Epithelial cell of proximal tubule (primary cell): ENCODE measurements around the gene GAB2. TPM values are rescaled to one million over a fixed set of nuclear protein-coding genes. Genes with fewer than 3 reads are reported as not detected.
"Not testable (repeated sequence)": the region's sequence is repeated elsewhere in the genome, so short reads cannot be mapped to it uniquely, and the experiment has no call there.

Experiments
- DNase-seq: peaks from one replicate; pipeline ENCODE4 v3.0.0-alpha.2; 2011; ENCODE audit warnings: low read depth
- H3K4me3 ChIP-seq: 2 replicates; pipeline ENCODE4 v1.5.1; 2011; ENCODE audit warnings: low read depth, mild to moderate bottlenecking, low read length
- total RNA-seq: library from RNA; depleted of rRNA; stranded (reverse); fragments of >200 nt; gene quantifications from 2 replicates; pipeline ENCODE4 v1.2.3, GENCODE V29; 2015
- TF ChIP-seq, protein P1 (sequence below): conservative IDR thresholded peaks from 2 replicates; pipeline ENCODE4 v1.5.1; 2012; ENCODE audit warnings: low read depth, mild to moderate bottlenecking, low read length

Gene GAB2
- total RNA-seq, 1 donor from 2014 or later = 15.0 TPM

DNA sequence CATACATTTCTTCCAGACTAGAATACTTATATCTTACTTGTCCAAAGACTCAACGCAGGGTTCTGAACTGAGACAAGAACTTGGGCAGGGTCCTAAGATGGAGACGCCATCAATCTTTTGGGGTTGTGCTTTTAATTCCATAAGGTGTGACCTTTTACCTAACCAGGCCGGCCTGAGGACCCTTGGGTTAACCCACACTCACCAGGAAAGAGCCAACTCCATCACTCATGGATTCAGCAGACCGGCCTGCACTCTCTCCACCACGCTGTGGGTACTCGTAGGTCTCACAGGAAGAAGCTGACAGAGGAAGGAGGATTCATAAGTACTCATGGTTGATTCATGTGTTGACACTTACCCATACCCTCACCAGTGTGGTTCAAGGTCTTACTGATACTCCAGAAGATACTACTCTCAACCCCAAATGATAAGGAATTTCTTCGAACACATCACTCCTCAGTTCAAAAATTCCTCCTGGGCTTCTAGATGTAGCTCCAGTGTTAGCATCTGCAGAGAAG lies 192.7 kb downstream of the GAB2 start:
- no peak for DNase-seq
- TF ChIP-seq, protein P1, sequence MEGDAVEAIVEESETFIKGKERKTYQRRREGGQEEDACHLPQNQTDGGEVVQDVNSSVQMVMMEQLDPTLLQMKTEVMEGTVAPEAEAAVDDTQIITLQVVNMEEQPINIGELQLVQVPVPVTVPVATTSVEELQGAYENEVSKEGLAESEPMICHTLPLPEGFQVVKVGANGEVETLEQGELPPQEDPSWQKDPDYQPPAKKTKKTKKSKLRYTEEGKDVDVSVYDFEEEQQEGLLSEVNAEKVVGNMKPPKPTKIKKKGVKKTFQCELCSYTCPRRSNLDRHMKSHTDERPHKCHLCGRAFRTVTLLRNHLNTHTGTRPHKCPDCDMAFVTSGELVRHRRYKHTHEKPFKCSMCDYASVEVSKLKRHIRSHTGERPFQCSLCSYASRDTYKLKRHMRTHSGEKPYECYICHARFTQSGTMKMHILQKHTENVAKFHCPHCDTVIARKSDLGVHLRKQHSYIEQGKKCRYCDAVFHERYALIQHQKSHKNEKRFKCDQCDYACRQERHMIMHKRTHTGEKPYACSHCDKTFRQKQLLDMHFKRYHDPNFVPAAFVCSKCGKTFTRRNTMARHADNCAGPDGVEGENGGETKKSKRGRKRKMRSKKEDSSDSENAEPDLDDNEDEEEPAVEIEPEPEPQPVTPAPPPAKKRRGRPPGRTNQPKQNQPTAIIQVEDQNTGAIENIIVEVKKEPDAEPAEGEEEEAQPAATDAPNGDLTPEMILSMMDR = no peak
- no peak overlapping the region for H3K4me3 ChIP-seq

DNA sequence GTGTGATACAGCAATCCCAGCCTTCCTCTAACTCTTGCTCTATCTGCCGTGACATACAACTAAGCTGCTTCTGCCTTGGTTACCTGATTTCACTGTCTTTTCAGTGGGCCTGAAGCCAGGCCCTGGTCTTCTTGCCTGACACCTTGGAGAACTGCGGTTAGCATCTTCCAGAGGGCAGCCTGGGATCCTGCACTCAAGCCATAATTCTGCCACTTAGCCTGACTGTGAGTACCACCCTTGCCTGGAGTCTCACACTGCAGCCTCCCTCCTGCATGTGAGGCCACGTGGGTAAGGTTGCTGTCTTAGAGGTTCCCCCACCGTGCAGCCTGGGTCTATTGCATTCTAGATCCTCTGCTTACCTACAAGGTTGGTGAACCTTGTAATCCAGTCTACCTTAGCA lies 193.1 kb downstream of the GAB2 start:
- no peak overlapping the region for H3K4me3 ChIP-seq
- DNase-seq = no peak
- TF ChIP-seq, protein P1 = no peak

DNA sequence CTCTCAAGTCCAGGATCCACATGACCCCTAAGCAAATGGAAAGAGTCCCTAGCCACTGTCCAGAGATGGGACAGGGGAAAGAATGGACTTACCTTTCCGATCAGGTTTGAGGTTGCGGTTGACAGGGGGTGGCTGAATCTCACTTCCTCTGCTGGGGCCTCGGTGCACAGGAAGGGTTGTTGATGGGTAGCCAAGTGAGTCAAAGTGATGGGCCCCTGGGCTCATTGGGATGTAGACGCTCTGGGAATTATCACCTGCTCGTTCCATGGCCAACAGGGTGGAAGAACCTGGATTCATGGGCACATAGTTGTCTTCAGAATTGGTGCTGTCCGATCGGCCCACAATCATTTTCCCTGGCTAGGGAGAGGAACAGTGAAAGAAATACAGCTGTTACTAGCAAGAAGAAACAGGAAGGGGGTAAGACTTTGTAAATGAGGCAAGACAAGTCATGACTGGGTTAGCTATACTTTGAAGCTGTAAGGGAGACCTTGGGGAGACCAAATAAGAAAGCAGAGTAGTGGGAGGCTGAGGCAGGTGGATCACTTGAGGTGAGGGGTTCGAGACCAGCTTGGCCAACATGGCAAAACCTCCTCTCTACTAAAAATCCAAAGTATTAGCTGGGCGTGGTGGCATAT lies 194.2 kb downstream of the GAB2 start:
- TF ChIP-seq, protein P1 = no peak
- H3K4me3 ChIP-seq = no peak overlapping the region
- DNase-seq = no peak

DNA sequence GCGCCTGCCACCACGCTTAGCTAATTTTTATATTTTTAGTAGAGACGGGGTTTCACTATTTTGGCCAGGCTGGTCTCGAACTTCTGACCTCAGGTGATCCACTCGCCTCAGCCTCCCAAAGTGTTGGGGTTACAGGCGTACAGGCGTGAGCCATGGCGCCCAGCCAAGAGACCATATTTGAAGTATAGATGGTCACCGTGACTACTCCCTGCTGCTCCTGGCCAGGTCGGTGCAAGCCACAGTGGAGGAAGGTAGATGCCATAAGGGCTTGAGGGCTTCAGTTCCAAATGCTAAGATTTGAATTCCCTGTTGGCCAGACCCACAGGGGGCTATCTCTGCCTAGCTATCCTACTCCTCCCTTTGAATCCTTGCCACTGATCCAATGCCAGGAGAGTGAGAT lies 194.9 kb downstream of the GAB2 start:
- H3K4me3 ChIP-seq, DNase-seq: not testable (repeated sequence)

DNA sequence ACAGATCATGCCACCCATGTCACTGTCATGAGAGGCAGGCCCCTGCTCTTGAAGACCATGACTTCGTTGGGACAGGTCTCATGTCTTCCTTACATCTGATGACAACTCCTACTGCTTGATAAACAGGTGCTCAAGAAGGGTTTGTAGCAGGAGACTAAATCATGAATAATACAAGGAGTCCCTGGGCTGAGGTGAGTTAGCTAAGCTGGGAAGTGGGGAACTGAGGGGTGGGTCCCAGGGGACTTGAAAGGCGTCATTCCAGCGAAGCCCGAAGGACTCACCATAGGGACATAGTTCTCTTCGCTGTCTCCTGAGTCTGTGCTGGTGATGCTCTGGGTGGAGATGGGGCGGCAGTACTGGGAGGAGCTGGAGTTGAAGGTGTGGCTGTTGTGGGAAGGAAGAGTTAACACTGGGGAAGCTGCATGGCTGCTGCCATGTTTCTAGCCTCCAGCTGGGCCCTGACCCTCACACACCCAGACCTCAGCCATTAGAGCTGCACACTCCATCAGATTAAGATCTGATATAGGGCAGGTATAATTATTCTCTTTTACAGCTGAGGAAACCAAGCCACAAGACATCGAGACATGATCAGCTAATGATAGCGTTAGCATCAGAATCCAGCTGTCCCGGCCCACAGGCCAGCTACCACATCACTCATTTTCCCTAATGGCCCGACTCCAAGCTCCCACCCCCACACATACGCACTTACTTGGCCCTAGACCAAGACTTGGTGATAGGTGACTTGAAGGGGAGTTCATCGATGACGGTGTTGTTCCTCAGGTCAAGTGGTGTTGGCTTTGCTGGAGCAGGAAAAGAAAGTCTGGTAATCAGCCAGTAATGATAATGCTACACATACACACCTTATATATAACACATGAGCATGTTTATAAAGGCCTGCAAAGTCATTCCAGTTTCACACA lies 196.0 kb downstream of the GAB2 start:
- TF ChIP-seq, protein P1 = no peak
- no peak for DNase-seq
- H3K4me3 ChIP-seq = no peak overlapping the region

DNA sequence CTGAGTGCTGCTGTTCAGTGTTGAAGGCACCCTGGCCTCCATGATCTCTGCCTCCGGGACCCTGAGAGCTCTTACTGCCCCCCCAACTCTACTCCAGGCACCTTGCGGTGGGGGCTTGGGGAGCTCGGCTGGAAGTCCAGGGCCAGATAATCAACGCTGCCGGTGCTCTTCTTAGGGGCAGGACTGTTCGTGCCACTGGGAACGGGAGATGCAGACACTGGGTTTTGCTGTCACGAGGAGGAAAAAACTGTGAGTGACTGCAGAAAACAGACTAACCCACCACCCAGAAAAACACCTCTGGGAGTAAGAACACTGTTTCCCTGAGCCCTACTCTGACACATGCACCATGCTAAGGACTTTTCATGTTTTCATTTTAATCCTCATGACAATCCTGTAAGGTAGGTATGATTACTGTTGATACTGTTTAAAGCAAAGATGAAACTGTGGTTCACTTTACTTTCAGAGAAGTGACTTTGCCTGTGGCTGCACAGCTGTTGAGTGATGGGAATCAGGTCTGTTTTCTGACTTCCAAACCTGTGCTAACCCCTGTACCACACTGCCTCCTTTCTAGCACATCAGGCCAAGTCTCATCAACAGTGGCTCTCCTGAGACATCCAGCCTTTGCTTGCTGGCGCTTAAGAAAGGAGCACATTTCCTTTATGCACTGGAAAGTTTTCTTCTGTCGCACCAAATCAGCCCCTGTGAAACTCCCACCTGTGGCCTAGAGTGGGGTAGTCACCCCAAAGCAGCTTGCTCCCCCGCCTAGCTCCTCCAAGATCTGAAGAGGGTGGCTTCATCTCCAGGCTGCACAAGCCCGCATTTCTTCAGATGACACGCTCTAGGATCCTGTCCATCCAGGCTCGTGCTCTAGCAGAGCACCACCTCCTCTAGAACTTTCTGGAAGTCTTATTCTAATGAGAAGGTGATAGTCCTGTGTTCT lies 197.1 kb downstream of the GAB2 start:
- DNase-seq = no peak
- no peak overlapping the region for H3K4me3 ChIP-seq
- TF ChIP-seq, protein P1 = no peak
